Common myeloid progenitor, CD34-positive (primary cell): Measurements from ENCODE around the gene PPIL1.

ENCODE experiments used
- CTCF ChIA-PET: fragments of 350-600 bp; sonication (Branson Sonifier 250); formaldehyde crosslinking; loops from one replicate; lab custom pipeline; 2021; ENCODE audit warnings: antibody characterized with exemption; lab: Charles Lee
- POLR2A ChIA-PET: fragments of 350-600 bp; sonication (Branson Sonifier 250); formaldehyde crosslinking; loops from one replicate; lab custom pipeline; 2021; ENCODE audit warnings: antibody characterized with exemption; lab: Charles Lee
- DNase-seq, 3 donors: peaks; one replicate each; pipeline versions ENCODE4 v3.0.0 to v3.0.0-alpha.2; 2013
- H3K27ac ChIP-seq, 2 experiments: 1 replicate in 1 of 2; 2 replicates in 1 of 2; pipeline ENCODE4 v1.7.0; 2013; ENCODE audit warnings: inconsistent platforms in 2 of 2, low read length in 2 of 2, mild to moderate bottlenecking in 2 of 2, low read depth in 1 of 2, moderate library complexity in 1 of 2; ENCODE audit not compliant: severe bottlenecking in 2 of 2, insufficient read depth in 1 of 2, poor library complexity in 1 of 2
- H3K27me3 ChIP-seq, 5 experiments: replicated peaks in 2 of 5; 1 replicate in 3 of 5; 2 replicates in 2 of 5; pipeline versions ENCODE4 v1.6.1 to v1.7.0; 2013; ENCODE audit warnings: low read length in 4 of 5, mild to moderate bottlenecking in 2 of 5, moderate library complexity in 2 of 5, inconsistent platforms in 1 of 5; ENCODE audit not compliant: insufficient read depth in 5 of 5, control insufficient read depth in 4 of 5
- H3K36me3 ChIP-seq, 4 experiments: 1 replicate in 2 of 4; 2 replicates in 2 of 4; pipeline versions ENCODE4 v1.6.1 to v1.7.0; 2013; ENCODE audit warnings: low read length in 3 of 4, control low read depth in 1 of 4, mild to moderate bottlenecking in 1 of 4; ENCODE audit not compliant: control insufficient read depth in 4 of 4, insufficient read depth in 4 of 4
- H3K4me1 ChIP-seq, 4 experiments: 1 replicate in 3 of 4; 2 replicates in 1 of 4; pipeline versions ENCODE4 v1.6.1 to v1.7.1; 2013; ENCODE audit warnings: low read length in 3 of 4, mild to moderate bottlenecking in 3 of 4, control low read depth in 1 of 4, inconsistent platforms in 1 of 4, moderate library complexity in 1 of 4; ENCODE audit not compliant: control insufficient read depth in 4 of 4, insufficient read depth in 4 of 4; ENCODE audit errors: control extremely low read depth in 1 of 4
- H3K4me3 ChIP-seq, 7 experiments: 1 replicate in 4 of 7; 2 replicates in 3 of 7; pipeline versions ENCODE4 v1.5.1 to v1.7.0; 2013; ENCODE audit warnings: mild to moderate bottlenecking in 7 of 7, low read length in 6 of 7, moderate library complexity in 6 of 7, inconsistent platforms in 2 of 7, low read depth in 2 of 7, control low read depth in 1 of 7; ENCODE audit not compliant: insufficient read depth in 4 of 7, control insufficient read depth in 1 of 7; ENCODE audit errors: extremely low read depth in 1 of 7
- H3K9me3 ChIP-seq, 5 experiments: 1 replicate in 4 of 5; 2 replicates in 1 of 5; pipeline versions ENCODE4 v1.6.1 to v1.7.1; 2013; ENCODE audit warnings: low read length in 4 of 5, mild to moderate bottlenecking in 2 of 5, inconsistent platforms in 1 of 5, low read depth in 1 of 5, moderate library complexity in 1 of 5; ENCODE audit not compliant: control insufficient read depth in 4 of 5, insufficient read depth in 2 of 5; ENCODE audit errors: control extremely low read depth in 1 of 5
- WGBS: methylation state at CpG from one replicate; pipeline ENCODE4 v1.1.5; 2013; ENCODE audit not compliant: insufficient coverage; 5-methylcytosine and 5-hydroxymethylcytosine counted together

Gene PPIL1

GRCh38 chr6:36865835-36866234, 8.8 kb downstream of the PPIL1 start:
- DNase-seq: no peak
- Histone ChIP-seq H3K4me1 (no peaks in the 10 kb centered on the region), H3K36me3 (peaks cover 11 to 77% (median 43%) of the 10 kb centered on the region in 4 experiments), H3K4me3 (no peak overlapping the region), H3K27me3 (no peaks in the 10 kb centered on the region), H3K27ac (no peak overlapping the region), H3K9me3 (no peaks in the 10 kb centered on the region)
- ChIA-PET POLR2A (no interaction called here), CTCF (interaction anchor here (0.9 to 7.3 kb wide), 4 partner anchors 14 to 107 kb away, joined by 4 to 39 read pairs (median 5); no protein-coding TSS in a partner anchor)
- 92% methylated on average over 2 of the region's 2 CpGs for WGBS

GRCh38 chr6:36863670-36864540, 10.7 kb downstream of the PPIL1 start:
- CTCF ChIA-PET: interaction anchor here (0.9 to 7.3 kb wide), 5 partner anchors 11 to 98 kb away, joined by 3 to 39 read pairs (median 8); partner anchors contain the start of gene PPIL1
- H3K27me3 ChIP-seq: no peaks in the 10 kb centered on the region
- no peak for DNase-seq
- WGBS: 98% methylated on average over 11 of the region's 12 CpGs
- H3K4me1 ChIP-seq: no peaks in the 10 kb centered on the region
- H3K9me3 ChIP-seq: no peaks in the 10 kb centered on the region
- POLR2A ChIA-PET: interaction anchor here (1.3 kb wide), 1 partner anchor 10 kb away, joined by 7 read pairs; the partner anchor contains the start of gene PPIL1
- H3K36me3 ChIP-seq: peaks cover 8 to 68% (median 38%) of the 10 kb centered on the region in 4 experiments
- no peak overlapping the region for H3K27ac ChIP-seq
- no peak overlapping the region for H3K4me3 ChIP-seq

- ChIA-PET POLR2A (no interaction called here), CTCF (interaction anchor here (0.9 to 7.3 kb wide), 3 partner anchors 11 to 22 kb away, joined by 3 to 39 read pairs (median 8); partner anchors contain the start of gene PPIL1)
- Histone ChIP-seq H3K27me3 (no peaks in the 10 kb centered on the region), H3K4me3 (no peak overlapping the region), H3K4me1 (no peaks in the 10 kb centered on the region), H3K36me3 (peaks cover 8 to 72% (median 41%) of the 10 kb centered on the region in 4 experiments), H3K9me3 (no peaks in the 10 kb centered on the region), H3K27ac (peak overlapping the region in 1 of 2 experiments; percentile 62)
- WGBS: 100% methylated on average over 3 of the region's 4 CpGs
- no peak for DNase-seq
Measured at GRCh38 chr6:36862848-36863382, 11.7 kb downstream of the PPIL1 start.

DNA sequence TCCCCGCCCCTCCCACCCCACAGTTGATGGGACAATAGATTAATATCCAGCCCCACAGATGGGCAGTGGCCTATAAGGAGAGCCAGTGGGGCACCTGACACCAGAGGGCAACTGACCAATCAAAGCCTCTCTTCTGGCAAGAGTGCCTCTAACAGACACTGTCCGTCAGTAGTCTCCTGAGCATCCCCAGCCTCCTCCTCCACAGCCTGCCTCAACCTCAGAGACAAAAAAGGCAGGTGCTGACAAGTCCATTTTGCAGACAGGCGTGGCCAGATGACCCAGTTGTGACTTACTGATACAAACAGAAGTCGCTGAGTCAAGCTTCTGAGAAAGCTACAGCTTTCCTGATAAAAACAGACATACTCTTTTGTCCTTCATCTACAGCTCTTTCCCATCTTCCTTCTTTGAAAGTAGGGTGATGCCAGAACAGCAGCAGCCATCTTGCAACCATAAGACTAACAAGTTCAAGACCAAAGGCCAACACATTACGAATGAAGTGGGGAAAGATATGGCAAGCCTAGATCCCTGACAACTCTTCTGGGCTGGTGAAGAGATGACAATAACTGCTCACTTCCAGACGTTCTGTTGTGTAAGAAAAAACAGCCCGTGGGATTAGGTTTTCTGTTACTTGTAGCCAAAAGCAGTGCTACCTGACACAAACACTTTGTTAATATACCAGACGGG, 12.3 kb downstream of the PPIL1 start:
- DNase-seq: no peak
- Histone ChIP-seq H3K4me3 (no peak overlapping the region), H3K27me3 (no peaks in the 10 kb centered on the region), H3K9me3 (no peaks in the 10 kb centered on the region), H3K4me1 (no peaks in the 10 kb centered on the region), H3K27ac (peak overlapping the region in 1 of 2 experiments; percentile 62), H3K36me3 (peaks cover 5 to 66% (median 37%) of the 10 kb centered on the region in 4 experiments)
- CTCF ChIA-PET: interaction anchor here (2.2 to 7.3 kb wide), 2 partner anchors 10 to 13 kb away, joined by 8 to 39 read pairs; partner anchors contain the start of gene PPIL1
- POLR2A ChIA-PET: no interaction called here
- WGBS: 99% methylated on average over 7 of the region's 8 CpGs

- no peaks in the 10 kb centered on the region for H3K27me3 ChIP-seq
- no peaks in the 10 kb centered on the region for H3K4me1 ChIP-seq
- no peaks in the 10 kb centered on the region for H3K9me3 ChIP-seq
- no peak for DNase-seq
- H3K36me3 ChIP-seq: peaks cover 8 to 64% (median 40%) of the 10 kb centered on the region in 4 experiments
- ChIA-PET POLR2A (no interaction called here), CTCF (interaction anchor here (0.6 to 2.4 kb wide), 3 partner anchors 9 to 100 kb away, joined by 3 to 12 read pairs (median 3); no protein-coding TSS in a partner anchor)
- 100% methylated on average over 5 of the region's 7 CpGs for WGBS
- no peak overlapping the region for H3K27ac ChIP-seq
- H3K4me3 ChIP-seq: no peak overlapping the region
Measured at GRCh38 chr6:36860126-36860525, 14.5 kb downstream of the PPIL1 start.

- Histone ChIP-seq H3K27me3 (no peaks in the 10 kb centered on the region), H3K36me3 (peaks cover 9 to 53% (median 35%) of the 10 kb centered on the region in 4 experiments), H3K9me3 (no peaks in the 10 kb centered on the region), H3K4me1 (peaks cover 0 to 5% (median 0%) of the 10 kb centered on the region in 4 experiments), H3K4me3 (no peak overlapping the region), H3K27ac (no peak overlapping the region)
- POLR2A ChIA-PET: no interaction called here
- CTCF ChIA-PET: interaction anchor here (1.3 to 1.7 kb wide), 3 partner anchors 10 to 98 kb away, joined by 4 read pairs; no protein-coding TSS in a partner anchor
- WGBS: 97% methylated on average over 6 of the region's 6 CpGs
- DNase-seq: no peak
Measured at GRCh38 chr6:36858407-36858981, 16.1 kb downstream of the PPIL1 start.
